H9 (cell line): ENCODE results near the gene DLEC1. TPM values are rescaled to one million over a fixed set of nuclear protein-coding genes. Genes with fewer than 3 reads are reported as not detected.

Experiments
- DNase-seq: peaks from one replicate; pipeline ENCODE4 v3.0.0-alpha.2; 2017
- H2AFZ ChIP-seq: one replicate; pipeline ENCODE4 v1.6.1; 2013; ENCODE audit warnings: mild to moderate bottlenecking, low read length, control low read depth, moderate library complexity
- H2AK5ac ChIP-seq: 2 replicates; pipeline ENCODE4 v1.6.1; 2013; ENCODE audit warnings: low read length, control low read depth, mixed read lengths; ENCODE audit not compliant: insufficient read length
- H2BK120ac ChIP-seq: one replicate; pipeline ENCODE4 v1.6.1; 2013; ENCODE audit warnings: low read depth, mild to moderate bottlenecking, low read length, control low read depth, inconsistent platforms; ENCODE audit not compliant: poor library complexity, severe bottlenecking
- H2BK12ac ChIP-seq: 2 replicates; pipeline ENCODE4 v1.6.1; 2013; ENCODE audit warnings: low read length, control low read depth, mixed read lengths, low read depth; ENCODE audit not compliant: insufficient read length
- H2BK15ac ChIP-seq: 2 replicates; pipeline ENCODE4 v1.6.1; 2013; ENCODE audit warnings: low read depth, low read length, control low read depth
- H2BK20ac ChIP-seq: one replicate; pipeline ENCODE4 v1.6.1; 2013; ENCODE audit warnings: low read depth, mild to moderate bottlenecking, low read length, control low read depth, inconsistent platforms; ENCODE audit not compliant: poor library complexity, severe bottlenecking
- H2BK5ac ChIP-seq: 2 replicates; pipeline ENCODE4 v1.6.1; 2013; ENCODE audit warnings: low read length, control low read depth, mixed read lengths; ENCODE audit not compliant: insufficient read length
- H3K14ac ChIP-seq: 2 replicates; pipeline ENCODE4 v1.6.1; 2013; ENCODE audit warnings: low read length, control low read depth; ENCODE audit not compliant: insufficient read depth
- H3K18ac ChIP-seq: 2 replicates; pipeline ENCODE4 v1.6.1; 2013; ENCODE audit warnings: low read depth, mild to moderate bottlenecking, mixed read lengths, low read length, control low read depth; ENCODE audit not compliant: insufficient read length
- H3K23ac ChIP-seq: 2 replicates; pipeline ENCODE4 v1.6.1; 2013; ENCODE audit warnings: low read length, control low read depth, mixed read lengths, low read depth; ENCODE audit not compliant: insufficient read length
- H3K23me2 ChIP-seq: 2 replicates; pipeline ENCODE4 v1.6.1; 2013; ENCODE audit warnings: low read depth, mild to moderate bottlenecking, mixed read lengths, low read length, control low read depth; ENCODE audit not compliant: insufficient read length, poor library complexity, severe bottlenecking
- H3K27ac ChIP-seq: 2 replicates; pipeline ENCODE4 v1.5.1; 2013; ENCODE audit warnings: low read length, control low read depth, mixed read lengths, low read depth; ENCODE audit not compliant: insufficient read length
- H3K27me3 ChIP-seq: 2 replicates; pipeline ENCODE4 v1.6.1; 2013; ENCODE audit warnings: low read length, control low read depth, inconsistent platforms; ENCODE audit not compliant: insufficient read depth
- H3K4ac ChIP-seq: 2 replicates; pipeline ENCODE4 v1.6.1; 2013; ENCODE audit warnings: low read depth, mild to moderate bottlenecking, control low read depth, inconsistent platforms, low read length, moderate library complexity
- H3K4me1 ChIP-seq: 2 replicates; pipeline ENCODE4 v1.6.1; 2013; ENCODE audit warnings: low read length, control low read depth, inconsistent platforms; ENCODE audit not compliant: insufficient read depth
- H3K4me2 ChIP-seq: 2 replicates; pipeline ENCODE4 v1.6.1; 2013; ENCODE audit warnings: low read length, control low read depth, mixed read lengths; ENCODE audit not compliant: insufficient read length, insufficient read depth
- H3K56ac ChIP-seq: 2 replicates; pipeline ENCODE4 v1.6.1; 2013; ENCODE audit warnings: low read depth, mild to moderate bottlenecking, mixed read lengths, low read length, control low read depth; ENCODE audit not compliant: insufficient read length
- H3K79me1 ChIP-seq: 2 replicates; pipeline ENCODE4 v1.6.1; 2013; ENCODE audit warnings: low read depth, mild to moderate bottlenecking, moderate library complexity, low read length, control low read depth, inconsistent platforms; ENCODE audit not compliant: insufficient read depth, poor library complexity, severe bottlenecking
- H3K79me2 ChIP-seq: 2 replicates; pipeline ENCODE4 v1.6.1; 2013; ENCODE audit warnings: low read length, control low read depth, inconsistent platforms; ENCODE audit not compliant: insufficient read depth
- H3K9ac ChIP-seq: 2 replicates; pipeline ENCODE4 v1.6.1; 2013; ENCODE audit warnings: low read length, control low read depth, mixed read lengths; ENCODE audit not compliant: insufficient read length; ENCODE audit errors: extremely low read depth
- H3K9me3 ChIP-seq: one replicate; pipeline ENCODE4 v1.6.1; 2013; ENCODE audit warnings: low read depth, low read length, inconsistent platforms; ENCODE audit not compliant: control insufficient read depth
- H3T11ph ChIP-seq: one replicate; pipeline ENCODE4 v1.6.1; 2013; ENCODE audit warnings: mild to moderate bottlenecking, low read length, control low read depth, inconsistent platforms
- H4K20me1 ChIP-seq: one replicate; pipeline ENCODE4 v1.6.1; 2013; ENCODE audit not compliant: control insufficient read depth, insufficient read length, insufficient read depth
- H4K5ac ChIP-seq: 2 replicates; pipeline ENCODE4 v1.6.1; 2013; ENCODE audit warnings: low read depth, mild to moderate bottlenecking, mixed read lengths, low read length, control low read depth; ENCODE audit not compliant: insufficient read length
- H4K8ac ChIP-seq: replicated peaks from 2 replicates; pipeline ENCODE4 v1.6.1; 2013; ENCODE audit warnings: low read length, control low read depth, mixed read lengths, low read depth; ENCODE audit not compliant: insufficient read length
- H4K91ac ChIP-seq: 2 replicates; pipeline ENCODE4 v1.6.1; 2013; ENCODE audit warnings: low read depth, mild to moderate bottlenecking, moderate library complexity, mixed read lengths, low read length, control low read depth; ENCODE audit not compliant: insufficient read length
- H3K27ac Mint-ChIP-seq, 3 experiments: 2 replicates in 2 of 3; 3 replicates in 1 of 3; pipeline ENCODE4 v1.8.0; 2020 to 2021; ENCODE audit warnings: mixed read lengths in 3 of 3, mild to moderate bottlenecking in 1 of 3, moderate library complexity in 1 of 3
- H3K27me3 Mint-ChIP-seq: 2 replicates; pipeline ENCODE4 v1.8.0; 2021; ENCODE audit warnings: low read depth, mild to moderate bottlenecking, moderate library complexity, mixed read lengths
- H3K36me3 Mint-ChIP-seq, 3 experiments: 2 replicates in 2 of 3; 3 replicates in 1 of 3; pipeline ENCODE4 v1.8.0; 2020 to 2021; ENCODE audit warnings: low read depth in 3 of 3, mixed read lengths in 3 of 3; ENCODE audit not compliant: insufficient read depth in 1 of 3
- H3K4me1 Mint-ChIP-seq, 2 experiments: 2 replicates each; pipeline ENCODE4 v1.8.0; 2020; ENCODE audit warnings: mixed read lengths in 2 of 2
- H3K4me3 Mint-ChIP-seq, 2 experiments: 2 replicates in 1 of 2; 3 replicates in 1 of 2; pipeline ENCODE4 v1.8.0; 2020 to 2021; ENCODE audit warnings: mild to moderate bottlenecking in 2 of 2, mixed read lengths in 2 of 2, moderate library complexity in 1 of 2
- H3K9me3 Mint-ChIP-seq, 2 experiments: 2 replicates in 1 of 2; 3 replicates in 1 of 2; pipeline ENCODE4 v1.8.0; 2020; ENCODE audit warnings: mild to moderate bottlenecking in 2 of 2, mixed read lengths in 2 of 2, moderate library complexity in 1 of 2
- CTCF ChIP-seq: fragments of 200-600 bp; sonication (generic); conservative IDR thresholded peaks from 3 replicates; pipeline ENCODE4 v1.8.0; 2021; ENCODE audit warnings: antibody characterized with exemption, mild to moderate bottlenecking
- WGBS: extraction: QIAGEN DNeasy Blood & Tissue Kit; methylation state at CpG from one replicate; pipeline ENCODE4 v1.1.7; 2013; ENCODE audit warnings: missing lambda C conversion rate, low lambda C conversion rate, mixed read lengths; ENCODE audit not compliant: insufficient read length; ENCODE audit errors: extremely low coverage; 5-methylcytosine and 5-hydroxymethylcytosine counted together
- total RNA-seq: library from RNA; stranded (reverse); gene quantifications from 2 replicates; pipeline ENCODE4 v1.2.1, GENCODE V29; 2021

Gene DLEC1
- total RNA-seq, 1 experiment from 2014 or later, result 2.1 TPM

GRCh38 chr3:38002291-38002876, 36.6 kb upstream of the DLEC1 start:
- Histone ChIP-seq H4K5ac (no peak overlapping the region), H3K9ac (no peak overlapping the region), H3K4me2 (no peak overlapping the region), H3K23me2 (no peaks in the 10 kb centered on the region), H3K79me2 (no peaks in the 10 kb centered on the region), H3K27me3 (no peaks in the 10 kb centered on the region; the same call in 1 of the 2 replicates), H3K9me3 (no peaks in the 10 kb centered on the region), H2BK20ac (no peak overlapping the region), H3K14ac (no peak overlapping the region), H2BK5ac (no peak overlapping the region), H2AFZ (no peak overlapping the region), H3K23ac (no peak overlapping the region), H3K18ac (no peak overlapping the region), H3K79me1 (no peaks in the 10 kb centered on the region), H3K27ac (no peak overlapping the region), H4K8ac (no peak overlapping the region), H2BK12ac (no peak overlapping the region), H2BK15ac (no peak overlapping the region), H4K91ac (no peak overlapping the region), H3T11ph (no peak overlapping the region), H2AK5ac (no peak overlapping the region), H3K4ac (no peak overlapping the region), H2BK120ac (no peak overlapping the region), H3K4me1 (peaks cover 2% of the 10 kb centered on the region; the same call in 1 of the 2 replicates), H3K56ac (no peak overlapping the region), H4K20me1 (no peaks in the 10 kb centered on the region)
- Mint-ChIP-seq H3K4me3 (no peak overlapping the region), H3K27me3 (peaks cover 7% of the 10 kb centered on the region), H3K27ac (no peak overlapping the region), H3K36me3 (peaks cover 0 to 11% (median 3%) of the 10 kb centered on the region in 3 experiments; a peak in 5 of 7 replicates), H3K4me1 (peaks cover 11 to 20% of the 10 kb centered on the region in 2 experiments), H3K9me3 (no peaks in the 10 kb centered on the region; a peak in 1 of 5 replicates)
- WGBS, result no CpG with 5 or more reads among the region's 6 CpGs
- no peak for TF ChIP-seq CTCF
- DNase-seq, result no peak
